ENCODE measurements around the gene KIF3C.
A peak's percentile ranks its signal among the peaks of the same experiment; 100 is the strongest.

The KIF3C gene

DNA sequence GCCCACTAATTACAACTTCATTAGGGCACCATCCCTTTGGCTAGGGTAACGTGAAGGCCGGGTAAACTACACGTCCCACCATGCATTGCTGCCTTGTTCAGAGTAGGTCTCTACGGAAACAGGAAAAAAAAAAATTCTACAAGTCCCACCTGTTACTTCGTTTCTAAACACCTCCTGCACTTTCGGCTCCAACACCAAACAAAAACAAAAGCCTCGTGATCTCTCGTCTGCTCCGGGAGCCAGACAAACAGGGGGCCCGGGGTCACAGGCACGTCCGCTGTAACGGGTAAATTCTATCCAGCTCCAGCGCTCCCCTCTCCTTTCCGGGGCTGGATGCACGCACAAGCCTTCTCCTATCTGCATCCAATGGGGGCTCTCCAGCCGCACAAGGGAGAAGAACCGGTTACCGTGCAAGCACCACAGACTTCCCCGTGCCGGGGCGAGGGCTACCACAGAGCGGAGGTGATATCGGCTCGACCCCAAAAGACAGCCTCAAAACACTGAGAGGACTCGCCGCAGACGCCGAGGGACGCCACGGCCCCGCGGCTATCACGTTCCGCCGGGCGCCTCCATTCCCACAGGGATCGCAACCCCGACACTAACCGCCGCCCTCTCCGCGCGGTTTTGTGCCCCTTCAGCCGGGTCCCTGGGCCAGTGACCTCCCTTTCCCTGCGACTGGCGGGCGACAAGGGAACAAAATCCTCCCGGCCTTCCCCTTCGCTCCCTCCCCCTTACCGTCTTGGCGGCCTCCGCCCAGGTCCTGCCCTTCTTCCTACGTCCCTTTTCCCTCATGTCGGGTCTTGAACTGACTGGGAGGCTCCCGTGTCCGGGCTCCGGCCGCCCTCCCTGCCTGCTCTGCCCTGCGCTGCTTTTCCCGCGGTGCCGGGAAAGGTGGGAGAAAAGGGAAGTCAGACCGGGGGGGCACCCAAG is 104.6 kb downstream of the KIF3C start:
- DNase-seq (ENCODE audit: low spot score): peak; percentile 90

Data from NAMALWA (cell line).